IPS-18c (cell line): ENCODE data around the gene MRPL32.

Experiments
- H3K4me3 ChIP-seq: 2 replicates; pipeline ENCODE4 v1.7.0; 2013; ENCODE audit warnings: low read depth, mild to moderate bottlenecking, low read length, moderate library complexity; ENCODE audit not compliant: insufficient read depth
- H3K9me3 ChIP-seq: one replicate; pipeline ENCODE4 v1.6.1; 2013; ENCODE audit warnings: mild to moderate bottlenecking, low read length, moderate library complexity; ENCODE audit not compliant: control insufficient read depth, insufficient read depth

MRPL32 gene

GRCh38 chr7:42950417-42950816, 18.2 kb downstream of the MRPL32 start:
- Histone ChIP-seq H3K4me3 (no peak overlapping the region), H3K9me3 (no peaks in the 10 kb centered on the region)

DNA sequence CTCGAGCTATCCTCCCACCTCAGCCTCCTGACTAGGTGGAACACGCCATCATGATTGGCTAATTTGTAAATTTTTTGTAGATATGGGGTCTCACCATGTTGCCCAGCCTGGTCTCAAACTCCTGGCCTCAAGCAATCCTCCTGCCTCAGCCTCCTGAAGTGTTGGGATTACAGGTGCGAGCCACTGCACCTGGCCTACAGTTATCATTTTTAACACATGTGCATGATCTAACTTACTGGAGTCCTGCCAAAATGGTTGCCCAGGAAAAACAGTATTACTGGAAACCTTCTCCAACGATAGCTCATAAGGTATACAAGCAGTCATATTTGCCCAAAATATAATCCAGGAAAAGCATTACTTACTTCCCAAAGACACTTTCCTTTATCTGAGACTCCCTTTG, 20.2 kb downstream of the MRPL32 start:
- Histone ChIP-seq H3K9me3 (no peaks in the 10 kb centered on the region), H3K4me3 (no peak overlapping the region)

DNA sequence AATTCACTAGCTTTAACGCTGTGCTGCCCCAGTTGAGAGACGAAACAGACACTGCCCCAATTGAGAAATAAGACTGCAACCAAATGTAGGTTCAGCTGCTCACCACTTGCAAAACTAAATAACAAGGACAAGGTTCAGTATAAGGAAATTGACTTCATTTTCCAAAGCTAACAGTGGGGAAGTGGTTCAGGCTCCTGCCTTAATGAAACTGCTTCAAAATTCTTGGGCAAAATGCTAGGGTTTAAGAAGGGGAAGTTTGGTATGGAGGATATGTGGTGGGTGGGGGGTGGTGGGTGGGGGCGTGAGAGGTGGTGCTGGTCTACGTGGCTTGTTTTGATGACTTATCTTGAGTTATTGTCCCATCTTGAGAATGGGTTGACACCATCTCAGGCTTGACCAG, 21.8 kb downstream of the MRPL32 start:
- Histone ChIP-seq H3K9me3 (no peaks in the 10 kb centered on the region), H3K4me3 (no peak overlapping the region)

DNA sequence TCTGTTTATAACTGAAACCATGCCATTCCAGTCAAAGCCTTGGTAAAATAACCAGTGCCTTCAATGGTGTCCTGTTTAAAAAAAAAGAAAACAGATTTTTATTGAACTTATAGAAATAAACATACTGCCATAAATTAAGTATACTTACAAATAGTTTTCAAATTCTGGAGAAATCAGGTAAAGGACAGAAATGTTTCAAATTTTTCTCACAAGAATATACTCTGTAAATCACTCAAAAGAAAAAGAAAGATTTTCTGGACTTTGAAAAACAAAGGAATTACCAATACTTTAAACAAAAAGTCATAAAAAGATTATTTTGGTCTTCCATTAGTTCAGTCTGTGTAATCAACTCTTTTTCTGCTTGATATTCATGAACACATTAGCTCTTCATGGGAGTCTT, 23.9 kb downstream of the MRPL32 start:
- Histone ChIP-seq H3K9me3 (no peaks in the 10 kb centered on the region), H3K4me3 (no peak overlapping the region)

DNA sequence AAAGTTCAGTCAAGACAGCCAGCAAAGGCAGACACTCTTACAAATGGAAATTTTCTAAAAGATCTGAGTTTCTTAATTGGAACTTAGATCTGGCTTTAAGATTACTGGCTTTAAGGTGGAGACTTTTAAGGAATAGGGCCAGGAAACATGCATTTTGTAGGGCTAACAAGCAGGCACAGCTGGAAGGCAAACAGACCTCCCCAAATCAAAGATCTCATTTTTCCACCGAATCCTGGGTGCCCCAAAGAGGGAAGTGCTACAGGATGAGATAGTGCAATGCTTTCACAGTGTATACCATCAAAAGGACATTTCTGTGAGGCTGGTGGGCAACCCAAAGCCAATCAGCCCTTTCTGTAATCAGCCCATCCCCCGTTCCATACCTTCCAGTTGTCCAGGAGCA, 27.4 kb downstream of the MRPL32 start:
- H3K9me3 ChIP-seq = no peaks in the 10 kb centered on the region
- no peak overlapping the region for H3K4me3 ChIP-seq

GRCh38 chr7:42960762-42961161, 28.6 kb downstream of the MRPL32 start:
- no peak overlapping the region for H3K4me3 ChIP-seq
- H3K9me3 ChIP-seq = no peaks in the 10 kb centered on the region

GRCh38 chr7:42961170-42961569, 29.0 kb downstream of the MRPL32 start:
- Histone ChIP-seq H3K4me3 (no peak overlapping the region), H3K9me3 (no peaks in the 10 kb centered on the region)

GRCh38 chr7:42964293-42964692, 32.1 kb downstream of the MRPL32 start:
- Histone ChIP-seq H3K4me3 (no peak overlapping the region), H3K9me3 (no peaks in the 10 kb centered on the region)

DNA sequence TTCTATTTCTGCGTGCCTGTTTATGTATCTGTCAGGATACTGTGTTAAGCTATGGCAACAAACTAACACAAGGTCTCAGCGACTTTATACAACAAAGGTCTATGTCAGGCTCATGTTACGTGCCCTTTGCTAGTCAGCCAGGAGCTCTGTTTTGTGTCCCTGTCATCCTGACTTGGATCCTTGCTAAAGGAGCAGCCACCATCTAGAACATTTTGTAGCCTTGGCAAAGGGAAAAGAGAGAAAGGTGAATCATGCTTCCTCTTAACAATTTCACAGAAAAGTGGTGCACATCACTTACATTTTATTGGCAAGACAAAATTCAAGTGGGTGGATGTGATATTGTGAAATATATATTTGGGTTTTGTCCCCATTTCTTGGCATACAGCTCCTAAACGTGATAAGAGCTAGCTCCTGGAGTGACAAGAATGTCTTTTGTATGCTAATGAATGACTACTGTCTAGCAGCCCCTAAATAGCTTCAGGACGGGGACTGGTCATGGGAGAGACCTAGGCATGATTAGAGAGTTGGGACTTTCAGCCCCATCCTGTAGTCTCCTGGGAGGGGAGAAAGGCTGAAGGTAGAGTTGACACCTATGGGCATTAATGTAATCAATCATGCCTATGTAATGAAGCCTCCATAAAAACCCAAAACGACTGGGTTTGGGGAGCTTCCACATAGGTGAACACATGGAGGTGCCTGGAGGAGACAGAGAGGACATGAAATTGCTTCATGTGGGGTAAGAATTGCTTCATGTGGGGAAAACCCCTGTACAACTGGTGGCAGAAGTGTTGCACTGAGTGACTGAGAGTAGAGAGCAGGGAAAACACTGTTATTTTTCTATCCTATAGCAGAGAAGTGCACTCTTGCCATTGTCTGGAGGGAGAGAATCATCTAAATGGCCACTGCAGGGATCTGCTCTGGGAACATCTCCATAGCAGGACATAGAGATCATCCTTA, 33.0 kb downstream of the MRPL32 start:
- no peaks in the 10 kb centered on the region for H3K9me3 ChIP-seq

DNA sequence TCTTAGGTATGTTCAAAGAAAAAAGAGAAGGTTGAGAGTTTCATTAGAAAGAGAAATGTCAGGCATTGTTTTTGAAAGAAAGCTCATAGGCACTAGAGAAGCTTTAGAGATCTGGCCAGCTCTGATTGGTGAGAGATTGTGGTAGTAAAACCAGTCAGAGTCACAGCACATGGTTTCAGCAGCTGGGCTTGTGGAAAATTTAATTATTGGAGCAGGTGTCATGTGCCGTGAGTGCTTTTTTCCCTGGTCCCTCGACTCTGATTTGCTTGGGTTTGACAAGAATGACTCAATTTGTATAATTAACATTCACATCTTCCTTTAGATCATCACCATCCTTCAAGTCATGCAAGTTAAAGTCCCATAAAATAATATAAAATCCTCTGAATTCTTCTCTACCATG, 35.2 kb downstream of the MRPL32 start:
- H3K9me3 ChIP-seq = no peaks in the 10 kb centered on the region
- H3K4me3 ChIP-seq = no peak overlapping the region

More for the DNA sequence above, 33.0 kb downstream of the MRPL32 start:
- H3K4me3 ChIP-seq = no peak overlapping the region

- Histone ChIP-seq H3K9me3 (no peaks in the 10 kb centered on the region), H3K4me3 (no peak overlapping the region)
These were observed 40.7 kb downstream of the MRPL32 start for GRCh38 chr7:42972699-42973500.

- no peaks in the 10 kb centered on the region for H3K9me3 ChIP-seq
- no peak overlapping the region for H3K4me3 ChIP-seq
These were observed 44.2 kb downstream of the MRPL32 start for GRCh38 chr7:42976371-42976770.

GRCh38 chr7:42978496-42978895, 46.3 kb downstream of the MRPL32 start:
- no peaks in the 10 kb centered on the region for H3K9me3 ChIP-seq
- H3K4me3 ChIP-seq = no peak overlapping the region

DNA sequence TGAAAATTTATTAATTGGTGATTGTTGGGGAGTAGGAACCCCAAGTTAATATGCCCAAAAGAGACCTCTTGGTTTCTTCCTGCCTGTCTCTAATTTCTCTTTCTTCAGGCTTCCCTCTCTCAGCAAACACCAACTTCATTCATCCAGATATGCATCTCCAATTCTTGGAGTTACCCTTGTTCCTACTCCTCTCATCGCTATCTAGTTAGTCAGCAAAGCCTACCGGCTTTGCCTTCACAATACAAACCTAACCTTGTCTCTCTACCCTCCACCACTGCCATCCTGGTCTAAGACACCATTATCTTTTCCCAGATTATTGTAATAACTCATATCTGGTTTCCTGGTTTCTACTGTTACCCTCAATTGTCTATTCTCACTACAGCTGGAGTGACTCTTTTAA, 47.9 kb downstream of the MRPL32 start:
- Histone ChIP-seq H3K4me3 (no peak overlapping the region), H3K9me3 (no peaks in the 10 kb centered on the region)

- Histone ChIP-seq H3K9me3 (no peaks in the 10 kb centered on the region), H3K4me3 (no peak overlapping the region)
These were observed 48.3 kb downstream of the MRPL32 start for GRCh38 chr7:42980514-42980913.

DNA sequence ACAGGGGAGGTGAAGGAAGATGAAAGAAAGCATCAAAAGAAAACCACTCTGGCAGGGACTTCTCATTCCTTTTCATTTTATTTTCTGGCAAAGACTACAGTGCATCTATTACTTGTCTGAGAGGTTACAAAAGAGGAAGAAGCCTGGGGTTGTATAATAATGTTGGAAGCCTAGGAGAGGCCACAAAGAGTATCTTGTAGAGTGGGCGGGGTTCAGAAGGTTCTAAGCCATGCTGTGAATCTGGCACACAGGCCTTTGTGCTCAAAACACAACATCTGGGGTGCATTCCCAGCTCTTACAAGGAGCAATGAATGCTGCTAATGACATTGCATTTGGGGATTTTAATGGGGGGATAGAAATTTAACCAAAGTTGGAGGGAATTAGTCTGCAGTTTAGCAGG, 49.4 kb downstream of the MRPL32 start:
- H3K4me3 ChIP-seq = no peak overlapping the region
- H3K9me3 ChIP-seq = no peaks in the 10 kb centered on the region

GRCh38 chr7:42982604-42983115, 50.5 kb downstream of the MRPL32 start:
- no peak overlapping the region for H3K4me3 ChIP-seq
- no peaks in the 10 kb centered on the region for H3K9me3 ChIP-seq

DNA sequence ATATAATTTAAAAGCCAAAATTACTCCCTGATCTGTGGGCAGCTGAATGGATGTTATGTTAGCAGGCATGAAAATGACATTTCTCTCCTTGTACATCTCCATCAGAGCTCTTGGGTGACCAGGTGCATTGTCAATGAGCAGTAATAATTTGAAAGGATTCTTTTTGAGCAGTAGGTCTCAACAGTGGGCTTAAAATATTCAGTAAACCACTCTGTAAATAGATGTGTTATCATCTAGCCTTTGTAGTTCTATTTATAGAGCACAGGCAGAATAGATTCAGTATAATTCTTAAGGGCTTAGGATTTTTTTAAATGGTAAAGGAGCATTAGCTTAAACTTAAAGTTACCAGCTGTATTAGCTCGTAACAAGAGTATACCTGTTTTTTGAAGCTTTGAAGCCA, 52.0 kb downstream of the MRPL32 start:
- Histone ChIP-seq H3K9me3 (no peaks in the 10 kb centered on the region), H3K4me3 (no peak overlapping the region)
